HG02970 (cell line): ENCODE results near the gene CHRNA5.
"Not testable (repeated sequence)": the region's sequence is repeated elsewhere in the genome, so short reads cannot be mapped to it uniquely, and the experiment has no call there.

Experiments
- ATAC-seq: cut with Tn5 transposase; IDR thresholded peaks from one replicate; pipeline ENCODE4 v1.9.1; 2021; ENCODE audit warnings: mild to moderate bottlenecking, moderate library complexity, moderate number of reproducible peaks; ENCODE audit not compliant: unreplicated experiment, low FRiP score

CHRNA5 gene

GRCh38 chr15:78565097-78565950 is at the start of gene CHRNA5:
TSS of gene CHRNA5 (plus strand) at chr15:78565520. CDS start at chr15:78565720, 200 bp downstream.
- ATAC-seq = peak; percentile 48

DNA sequence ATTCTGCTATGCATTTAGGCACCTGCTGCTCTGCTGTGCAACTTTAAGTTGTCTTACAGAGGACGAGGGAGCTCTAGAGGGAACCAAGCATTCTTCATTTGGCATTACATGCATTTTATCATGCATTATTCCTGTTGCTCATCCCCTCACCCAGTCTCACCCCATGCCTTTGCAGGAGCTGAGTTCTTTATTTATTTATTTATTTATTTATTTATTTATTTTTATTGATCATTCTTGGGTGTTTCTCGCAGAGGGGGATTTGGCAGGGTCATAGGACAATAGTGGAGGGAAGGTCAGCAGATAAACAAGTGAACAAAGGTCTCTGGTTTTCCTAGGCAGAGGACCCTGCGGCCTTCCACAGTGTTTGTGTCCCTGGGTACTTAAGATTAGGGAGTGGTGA is 45.3 kb upstream of the CHRNA5 start:
- ATAC-seq = not testable (repeated sequence)

GRCh38 chr15:78524230-78524629 is 41.1 kb upstream of the CHRNA5 start:
- ATAC-seq = no peak

DNA sequence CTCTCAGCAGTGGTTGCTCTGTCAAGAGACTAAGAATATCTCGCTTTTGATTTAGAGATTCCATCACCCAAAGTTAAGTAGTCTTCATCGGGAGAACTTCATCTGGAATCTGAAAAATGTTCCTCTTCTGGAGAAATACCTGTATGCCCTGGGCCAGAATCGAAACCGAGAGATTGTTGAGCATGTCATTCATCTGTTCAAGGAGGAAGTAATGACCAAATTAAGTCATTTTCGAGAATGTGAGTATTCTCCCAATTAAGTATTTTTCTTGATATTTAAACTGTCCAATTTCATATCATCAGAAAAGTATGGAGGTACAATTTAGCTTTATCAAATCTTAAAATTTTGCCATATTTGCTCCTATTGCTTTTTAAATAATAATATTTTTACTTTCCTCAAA is 38.0 kb upstream of the CHRNA5 start:
- no peak for ATAC-seq

DNA sequence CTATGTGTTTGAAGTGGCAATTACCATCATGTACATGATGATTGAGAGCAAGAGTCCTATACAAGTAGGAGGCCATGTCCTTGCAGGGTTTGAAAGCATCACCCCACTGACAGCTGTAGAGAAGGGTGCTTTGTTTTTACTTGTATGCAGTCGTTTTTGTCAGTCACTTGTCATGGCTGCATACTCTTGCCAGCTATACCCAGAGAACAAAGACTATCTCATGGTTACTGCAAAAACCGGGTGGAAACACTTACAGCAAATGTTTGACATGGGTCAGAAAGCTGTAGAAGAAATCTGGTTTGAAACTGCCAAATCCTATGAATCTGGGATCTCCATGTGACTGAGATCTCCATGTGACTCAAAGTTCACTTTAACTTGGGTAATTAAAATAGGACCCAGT is 32.0 kb upstream of the CHRNA5 start:
- ATAC-seq = no peak

- no peak for ATAC-seq
Observed at GRCh38 chr15:78536134-78536533, 29.2 kb upstream of the CHRNA5 start.

DNA sequence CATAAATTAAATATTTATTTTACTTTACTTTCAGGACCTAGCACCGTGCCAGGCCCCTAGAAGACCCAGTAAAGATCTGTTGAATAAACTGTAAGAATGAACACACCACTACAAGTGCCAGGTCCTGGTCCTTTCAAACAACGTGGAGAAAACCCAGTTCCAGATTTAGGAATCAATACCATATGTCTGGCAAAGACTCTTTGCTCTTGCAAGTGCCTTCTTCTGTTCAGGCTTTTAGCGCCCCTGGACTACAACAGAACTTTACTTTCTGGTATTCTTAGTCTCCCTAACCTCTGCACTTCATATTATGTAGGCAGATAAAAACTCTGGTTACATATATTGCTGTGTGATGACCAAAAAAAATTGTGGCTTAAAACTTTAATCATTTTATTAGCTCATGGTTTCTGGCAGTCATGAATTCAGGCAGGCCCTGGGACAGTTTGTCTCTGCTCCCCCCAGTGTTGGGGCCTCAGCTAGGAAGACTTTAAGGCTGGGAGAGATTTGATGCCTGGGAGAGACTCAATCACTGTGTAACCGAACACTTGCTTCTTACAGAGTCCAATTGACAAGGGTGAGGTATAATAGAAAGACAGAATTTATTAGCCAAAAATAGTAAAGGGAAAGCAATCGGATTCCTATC is 27.9 kb upstream of the CHRNA5 start:
- no peak for ATAC-seq

- no peak for ATAC-seq
Observed at GRCh38 chr15:78538358-78538757, 27.0 kb upstream of the CHRNA5 start.

GRCh38 chr15:78539464-78540140 is 25.7 kb upstream of the CHRNA5 start:
- not testable (repeated sequence) for ATAC-seq

GRCh38 chr15:78540141-78540870 is 25.0 kb upstream of the CHRNA5 start, which contains the start of gene PSMA4:
TSS of gene PSMA4 (plus strand) at chr15:78540444. CDS start at chr15:78541928, 1,484 bp downstream.
- ATAC-seq = peak; percentile 79

- no peak for ATAC-seq
Observed at GRCh38 chr15:78540871-78541743, 24.2 kb upstream of the CHRNA5 start.

DNA sequence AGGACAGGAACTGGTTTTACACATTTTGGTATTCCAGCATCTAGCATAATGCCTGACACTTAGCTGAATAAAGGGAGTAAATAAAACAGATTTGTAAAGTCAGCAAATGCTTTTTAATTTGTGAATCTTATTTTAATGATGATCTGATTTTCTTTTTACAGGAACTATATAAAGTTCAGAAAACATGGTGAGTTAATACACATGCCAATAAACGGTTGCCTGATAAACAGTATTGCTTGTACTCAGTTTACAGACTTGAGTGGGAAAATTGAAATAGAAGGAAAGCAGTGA is 23.6 kb upstream of the CHRNA5 start:
- ATAC-seq = no peak

DNA sequence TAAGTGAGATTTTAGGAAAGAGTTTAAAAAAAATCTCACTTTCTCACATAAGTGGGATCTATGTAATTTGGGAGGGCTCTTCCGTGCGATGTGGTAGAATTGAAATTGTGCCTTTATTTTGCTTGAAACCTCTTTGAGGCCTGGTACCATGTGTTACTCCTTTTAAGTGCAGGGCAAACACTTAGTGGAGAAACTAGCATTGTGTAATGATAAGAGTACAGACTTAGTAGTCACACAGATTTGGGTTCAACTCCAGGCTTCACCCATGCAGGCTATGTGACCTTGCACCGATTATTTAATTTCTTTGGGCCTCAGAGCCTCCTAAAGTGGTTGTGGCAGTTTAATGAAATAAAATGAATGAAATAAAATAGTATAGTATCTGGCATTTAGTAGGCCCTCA is 22.7 kb upstream of the CHRNA5 start:
- ATAC-seq = no peak

GRCh38 chr15:78550194-78550593 is 15.1 kb upstream of the CHRNA5 start:
- no peak for ATAC-seq

DNA sequence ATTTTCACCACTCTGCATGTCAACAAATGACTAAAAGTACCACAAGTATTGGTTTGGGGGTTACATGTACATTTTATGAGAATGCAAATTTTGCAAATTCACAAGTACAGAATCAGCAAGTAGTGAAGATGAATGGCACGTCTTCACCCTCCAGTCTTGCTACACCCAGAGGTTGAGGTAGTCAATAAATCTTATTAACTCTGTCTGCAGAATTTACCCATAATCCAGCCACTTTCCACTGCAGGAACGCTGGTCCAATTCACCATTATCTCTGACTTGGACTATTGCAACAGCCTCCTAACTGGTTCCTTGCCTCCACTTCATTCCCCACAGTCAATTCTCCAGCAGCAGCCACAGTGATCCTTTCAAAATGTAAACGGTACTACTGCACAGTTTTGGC is 14.5 kb upstream of the CHRNA5 start:
- ATAC-seq = no peak

DNA sequence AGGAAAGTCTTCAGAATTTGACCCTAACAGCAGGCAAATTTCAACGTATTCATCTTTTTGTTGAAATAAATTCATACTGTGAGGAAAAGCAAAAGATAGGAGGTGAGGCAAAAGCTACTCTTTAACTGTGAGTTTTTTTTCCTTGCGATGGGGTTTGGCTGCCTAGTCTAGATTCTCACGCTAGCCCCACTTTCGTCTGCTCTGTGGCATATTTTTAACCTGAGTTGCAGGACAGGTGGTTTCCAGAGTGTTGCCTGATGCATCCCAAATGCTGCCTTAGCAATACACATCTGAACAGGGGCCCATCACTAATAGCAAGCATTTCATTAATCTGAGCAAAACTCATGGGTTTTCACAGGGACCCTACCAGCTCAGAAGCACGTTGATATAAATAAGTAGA is 13.4 kb upstream of the CHRNA5 start:
- ATAC-seq = no peak

DNA sequence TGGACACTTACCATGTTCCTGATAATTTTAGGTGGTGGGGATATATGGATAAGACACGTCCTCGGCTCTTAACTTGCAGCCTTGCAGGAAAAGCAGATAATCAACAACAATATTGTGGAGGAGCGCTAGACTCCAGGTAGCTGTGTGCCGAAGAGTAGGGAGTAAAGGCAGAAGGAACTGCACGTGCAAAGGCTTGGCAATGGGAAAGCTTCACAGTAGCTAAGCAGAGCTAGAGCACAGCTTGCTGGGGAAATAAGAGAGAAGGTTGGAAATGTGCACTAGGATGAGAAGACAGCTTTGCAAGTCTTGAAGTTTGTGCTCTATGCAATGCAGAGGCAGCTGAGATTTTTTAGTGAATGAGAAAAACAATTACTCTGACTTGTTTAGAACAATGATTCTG is 12.7 kb upstream of the CHRNA5 start:
- no peak for ATAC-seq

- ATAC-seq = not testable (repeated sequence)
Observed at GRCh38 chr15:78560201-78560600, 5.1 kb upstream of the CHRNA5 start.

DNA sequence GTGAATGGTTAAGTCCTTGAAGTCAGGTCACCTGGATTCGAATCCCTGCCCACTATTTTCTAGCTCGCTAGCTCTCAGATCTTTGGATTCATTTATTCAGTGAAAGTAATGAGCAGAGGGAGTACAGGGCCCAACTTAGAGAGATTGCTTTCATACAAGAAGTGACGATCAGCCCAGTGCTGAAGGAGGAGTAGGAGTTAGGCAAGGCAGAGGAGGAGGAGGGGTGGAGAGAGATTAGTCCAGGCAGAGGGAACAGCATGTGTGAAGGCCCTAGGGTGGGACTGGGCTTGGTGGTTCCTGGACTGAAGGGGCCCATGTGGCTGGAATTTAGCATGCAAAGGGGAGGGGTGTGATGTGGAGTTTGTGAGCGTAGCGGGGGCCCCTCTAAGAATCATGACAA is 3.8 kb upstream of the CHRNA5 start:
- ATAC-seq = no peak

- ATAC-seq = no peak
Observed at GRCh38 chr15:78563092-78563491, 2.2 kb upstream of the CHRNA5 start.
